Activated naive CD4-positive, alpha-beta T cell treated with anti-CD3 and anti-CD28 coated beads, Interleukin-2, amount 50 U/mL, for 16 hours (primary cell): ENCODE data around the gene PLD2.
"Not testable (repeated sequence)": the region's sequence is repeated elsewhere in the genome, so short reads cannot be mapped to it uniquely, and the experiment has no call there.

Experiments used
- DNase-seq: peaks from one replicate; pipeline ENCODE4 v3.0.0-alpha.2; 2020

The PLD2 gene

DNA sequence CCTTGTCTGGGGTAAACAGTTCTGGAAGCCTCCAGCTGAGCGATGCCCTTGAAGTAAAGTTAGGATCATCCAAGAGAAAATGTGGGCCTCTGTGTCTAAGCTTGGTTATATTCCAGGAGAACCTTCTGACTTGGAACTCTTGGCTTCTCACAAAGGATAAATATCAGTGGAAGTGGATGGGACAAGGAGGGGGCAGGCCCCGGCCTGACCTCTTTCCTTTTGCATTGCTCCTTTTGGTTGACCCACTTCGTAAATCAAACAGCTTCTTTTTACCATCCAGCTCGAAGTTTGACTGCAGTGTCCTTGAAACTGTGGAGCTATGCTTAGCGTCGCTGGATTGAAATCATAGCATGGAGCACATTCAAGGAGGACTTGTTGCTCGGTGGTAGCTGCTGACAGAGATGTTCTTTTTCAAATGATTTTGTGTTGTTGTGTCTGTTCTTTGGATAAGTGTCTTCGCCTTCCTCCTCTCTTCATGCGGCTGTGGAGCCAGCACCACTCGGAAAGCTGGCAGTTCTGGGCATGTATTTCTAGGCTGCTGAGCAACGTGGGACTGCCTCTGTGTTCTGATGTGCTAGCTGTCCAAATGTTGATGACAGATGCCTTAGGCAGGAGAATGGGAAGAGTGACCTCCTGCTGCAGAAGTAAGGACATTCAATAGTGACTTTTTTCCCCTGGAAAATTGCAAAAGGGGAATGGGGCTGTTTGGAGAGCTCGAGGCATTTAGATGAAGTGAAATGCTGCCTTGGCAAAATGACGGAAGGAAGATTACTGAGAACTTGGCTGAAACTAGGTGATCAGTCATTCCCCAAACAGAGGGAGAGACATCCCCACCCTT is 30.7 kb downstream of the PLD2 start:
- no peak for DNase-seq

DNA sequence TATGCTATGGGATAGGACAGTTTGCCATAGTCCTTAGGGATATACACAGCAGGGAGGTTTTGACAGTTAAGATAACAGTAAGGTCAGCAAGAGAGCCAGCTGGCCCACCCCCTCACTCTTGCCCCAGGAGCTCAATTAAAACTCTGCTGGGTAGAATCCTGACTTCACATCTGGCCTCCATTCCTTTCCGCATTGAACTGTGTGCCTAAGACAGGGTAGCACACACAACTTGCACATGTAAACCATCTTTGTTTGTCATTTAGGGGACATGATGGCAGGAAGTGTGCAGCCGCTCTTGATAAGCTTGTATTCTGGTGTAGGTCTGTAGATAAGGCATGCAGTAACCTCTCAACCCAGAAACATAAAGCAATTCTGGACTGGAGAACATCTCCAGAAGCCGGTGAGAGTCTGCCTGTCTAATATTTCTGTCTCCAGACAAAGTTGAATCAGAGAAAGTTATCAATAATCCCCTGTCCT is 31.4 kb downstream of the PLD2 start:
- DNase-seq, result no peak

DNA sequence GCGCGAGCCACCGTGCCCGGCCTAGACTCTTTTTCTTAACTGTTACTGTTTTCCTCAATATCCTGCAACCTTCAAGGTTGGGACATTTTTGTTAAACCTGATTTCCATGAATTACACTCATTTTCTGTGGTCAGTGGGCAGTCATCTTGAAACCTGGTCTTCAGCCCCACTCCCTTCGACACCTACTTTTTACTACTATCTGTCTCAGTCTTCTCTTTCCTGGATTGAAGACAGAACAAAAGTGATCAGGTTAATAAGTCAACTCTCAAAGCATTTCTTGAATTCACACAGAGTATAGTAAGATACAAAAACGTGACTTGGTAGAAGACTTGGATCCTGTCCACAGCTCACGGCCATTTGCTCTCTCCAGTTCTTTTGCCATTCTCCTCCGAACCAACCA is 32.3 kb downstream of the PLD2 start:
- no peak for DNase-seq

DNA sequence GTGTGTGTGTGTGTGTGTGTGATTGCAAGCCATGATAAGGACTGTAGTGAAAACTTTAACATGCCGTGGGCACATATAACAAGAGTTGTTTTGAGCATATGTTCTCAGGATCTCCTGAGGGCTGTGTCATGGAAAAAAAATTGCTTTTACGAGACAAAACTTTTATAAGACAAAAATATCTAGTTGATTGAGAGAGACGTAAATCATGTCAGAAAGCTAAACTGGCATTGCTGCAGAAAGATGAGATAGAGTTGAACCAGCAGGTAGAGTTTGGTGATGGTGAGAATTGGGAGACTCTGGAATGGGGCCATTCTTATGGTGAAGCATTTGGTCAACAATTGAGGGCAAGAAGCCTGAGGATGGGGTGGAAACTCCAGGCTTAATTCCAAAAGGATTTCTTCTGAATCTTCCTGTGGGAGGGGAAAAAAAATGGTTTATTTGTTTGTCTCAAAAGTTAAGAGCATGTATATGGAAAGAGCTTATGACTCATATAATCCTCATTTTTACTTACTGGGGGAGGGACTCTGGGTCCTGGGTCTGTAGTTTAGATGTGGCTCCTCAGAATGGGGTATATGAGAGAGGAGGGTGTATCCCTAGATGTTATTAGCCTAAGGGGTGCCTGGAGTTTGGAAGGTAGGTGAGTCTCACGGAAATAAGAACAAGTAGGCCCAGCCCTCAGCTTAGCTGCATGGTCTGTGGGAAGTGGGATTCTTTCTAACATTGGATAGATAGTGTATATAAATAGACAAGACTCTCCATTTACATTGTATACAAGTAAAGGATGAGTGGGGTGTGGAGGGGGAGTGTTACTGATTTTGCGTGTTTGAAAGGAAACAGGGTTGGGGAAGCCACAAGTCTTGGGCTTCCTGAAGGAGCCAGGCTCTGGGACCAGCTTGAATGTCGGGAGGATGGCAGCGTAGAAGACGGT is 33.3 kb downstream of the PLD2 start:
- no peak for DNase-seq

GRCh38 chr17:4840893-4841242 is 33.9 kb downstream of the PLD2 start:
- DNase-seq, result no peak

GRCh38 chr17:4842376-4842775 is 35.4 kb downstream of the PLD2 start:
- no peak for DNase-seq

DNA sequence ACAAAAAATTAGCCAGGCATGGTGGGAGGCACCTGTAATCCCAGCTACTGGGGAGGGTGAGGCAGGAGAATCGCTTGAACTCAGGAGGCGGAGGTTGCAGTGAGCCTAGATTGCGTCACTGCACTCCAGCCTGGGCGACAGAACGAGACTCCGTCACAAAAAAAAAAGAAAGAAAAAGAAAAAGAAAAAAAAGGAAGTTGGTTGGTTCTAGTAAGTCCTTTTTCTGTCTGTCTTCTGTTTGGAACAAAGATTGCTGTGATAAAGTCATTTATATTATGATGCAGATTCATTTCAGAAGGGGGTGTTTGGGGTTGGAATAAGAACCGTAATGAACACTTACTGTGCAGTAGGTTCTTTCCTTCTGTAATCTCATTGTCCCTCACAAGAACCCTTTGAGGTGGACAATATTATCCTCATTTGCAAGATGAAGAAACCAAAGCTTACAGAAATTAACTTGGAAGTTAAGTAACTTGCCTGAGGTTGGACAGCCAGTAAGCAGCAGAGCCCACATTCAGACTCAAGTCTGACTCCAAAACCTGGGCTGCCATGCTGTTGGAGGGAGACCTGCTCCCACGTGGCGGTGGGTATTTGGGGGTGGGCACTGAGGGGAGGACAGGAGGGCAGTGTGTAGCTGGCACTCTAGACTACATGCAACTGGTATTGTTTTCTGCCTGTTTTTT is 36.5 kb downstream of the PLD2 start:
- DNase-seq, result no peak

GRCh38 chr17:4845118-4845517 is 38.2 kb downstream of the PLD2 start:
- DNase-seq, result no peak

DNA sequence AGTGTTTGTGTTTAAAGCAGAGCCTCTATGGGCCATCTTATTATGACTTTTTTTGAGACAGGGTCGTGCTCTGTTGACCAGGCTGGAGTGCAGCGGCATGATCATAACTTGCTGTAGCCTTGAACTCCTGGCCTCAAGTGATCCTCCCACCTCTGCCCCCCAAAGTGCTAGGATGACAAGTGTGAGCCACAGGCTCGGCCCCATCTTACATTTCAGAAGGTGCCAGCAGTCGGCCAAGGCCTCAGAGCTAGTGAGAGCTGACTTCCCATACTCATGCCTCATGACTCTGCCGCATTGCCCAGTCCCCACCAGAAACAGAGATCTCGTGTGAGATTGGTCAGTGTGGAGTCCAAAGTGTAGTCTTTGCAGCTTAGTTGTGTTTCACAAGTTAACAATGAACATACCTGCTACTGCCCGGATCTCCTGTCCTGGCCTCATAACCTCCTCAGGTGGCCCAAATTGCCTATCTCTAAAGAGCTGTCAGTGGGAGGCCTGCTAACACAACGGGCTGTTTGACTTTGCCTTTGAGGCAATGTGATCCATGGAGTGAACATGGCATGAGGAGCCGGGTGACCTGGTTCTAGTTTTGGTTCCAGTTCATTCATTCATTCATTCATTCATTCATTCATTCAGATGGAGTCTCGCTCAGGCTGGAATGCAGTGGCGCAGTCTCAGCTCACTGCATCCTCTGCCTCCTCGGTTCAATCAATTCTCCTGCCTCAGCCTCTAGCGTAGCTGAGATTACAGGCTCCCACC is 39.9 kb downstream of the PLD2 start:
- DNase-seq, result no peak

DNA sequence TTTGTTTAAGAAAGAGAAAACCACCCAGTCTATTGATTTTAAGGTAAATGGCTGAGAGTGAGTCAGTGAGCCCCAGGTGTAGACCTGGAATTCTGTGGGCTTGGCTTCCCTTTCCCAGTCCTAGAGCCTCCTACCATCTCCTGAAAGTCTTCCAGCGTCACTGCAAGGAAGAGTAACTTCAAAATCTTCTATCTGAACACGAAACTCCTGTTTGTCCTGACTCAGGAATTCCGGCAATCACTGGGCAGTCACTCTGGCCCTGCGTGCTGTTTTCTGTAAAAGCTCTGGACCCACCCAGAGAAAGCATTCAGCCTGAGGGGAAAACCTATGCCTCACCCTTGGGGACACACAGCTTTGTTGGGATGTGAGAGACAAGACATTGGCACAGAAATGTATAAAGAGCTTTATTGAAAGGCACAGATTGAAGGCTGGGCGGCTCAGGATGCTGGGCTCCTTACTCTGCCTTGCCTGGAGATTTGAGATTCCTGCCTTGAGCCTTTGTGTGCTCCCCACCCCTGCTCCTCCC is 42.1 kb downstream of the PLD2 start:
- no peak for DNase-seq

DNA sequence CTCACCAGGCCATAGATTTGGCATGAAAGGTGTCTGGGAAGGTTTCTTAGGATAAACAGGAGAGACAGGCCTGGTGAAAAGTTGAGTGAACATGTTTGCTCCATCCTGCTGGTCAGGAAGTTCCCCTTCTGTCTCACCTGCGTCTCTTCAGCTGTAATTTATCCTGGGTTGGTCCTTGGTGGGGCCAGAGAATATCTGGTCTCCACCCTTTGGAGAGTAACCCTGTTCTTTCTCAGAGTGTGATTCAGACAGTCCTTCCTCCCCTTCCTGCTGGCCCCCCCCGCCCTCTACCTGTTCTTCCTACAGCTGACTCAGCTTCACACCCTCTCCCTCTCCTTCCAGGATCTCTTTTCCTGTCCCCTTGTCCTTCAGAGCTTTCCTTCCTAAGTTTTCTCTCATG is 43.3 kb downstream of the PLD2 start:
- no peak for DNase-seq

DNA sequence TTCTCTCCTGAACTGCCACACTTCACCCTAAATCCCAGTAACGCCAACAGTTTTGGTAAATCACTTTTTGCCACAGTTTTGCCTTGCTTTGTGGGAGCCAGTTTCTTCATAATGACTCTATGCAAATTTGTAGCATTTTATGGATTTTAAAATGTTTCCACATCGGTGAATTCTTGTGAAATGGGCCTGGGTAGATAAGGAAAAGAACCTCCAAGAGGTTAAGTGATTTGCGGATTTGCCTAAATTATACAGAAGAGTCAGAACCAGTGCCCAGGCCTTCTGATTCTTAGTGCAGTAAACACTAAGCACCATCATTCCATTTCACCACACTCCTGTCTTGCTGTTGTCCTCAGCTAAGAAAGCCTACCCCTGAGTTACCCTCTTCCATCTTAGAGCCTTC is 44.1 kb downstream of the PLD2 start:
- no peak for DNase-seq

DNA sequence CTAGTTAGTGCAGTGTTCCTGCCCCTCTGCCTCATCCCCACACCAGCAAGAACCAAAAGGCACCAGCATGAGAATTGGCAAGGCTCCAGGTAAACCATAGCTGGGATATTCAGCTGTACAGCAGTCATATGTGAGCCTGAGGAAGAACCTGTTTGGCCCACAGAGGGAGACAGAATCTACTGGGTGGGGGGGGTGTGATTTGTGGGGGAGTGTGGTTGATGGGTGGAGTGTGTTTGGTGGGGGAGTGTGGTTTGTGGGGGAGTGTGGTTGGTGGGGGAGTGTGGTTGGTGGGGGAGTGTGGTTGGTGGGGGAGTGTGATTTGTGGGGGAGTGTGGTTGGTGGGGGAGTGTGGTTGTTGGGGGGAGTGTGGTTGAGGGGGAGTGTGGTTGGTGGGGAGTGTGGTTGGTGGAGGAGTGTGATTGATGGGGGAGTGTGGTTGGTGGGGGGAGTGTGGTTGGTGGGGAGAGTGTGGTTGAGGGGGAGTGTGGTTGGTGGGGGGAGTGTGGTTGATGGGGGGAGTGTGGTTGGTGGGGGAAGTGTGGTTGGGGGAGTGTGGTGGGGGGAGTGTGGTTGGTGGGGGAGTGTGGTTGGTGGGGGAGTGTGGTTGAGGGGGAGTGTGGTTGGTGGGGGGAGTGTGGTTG is 45.7 kb downstream of the PLD2 start:
- DNase-seq, result no peak

DNA sequence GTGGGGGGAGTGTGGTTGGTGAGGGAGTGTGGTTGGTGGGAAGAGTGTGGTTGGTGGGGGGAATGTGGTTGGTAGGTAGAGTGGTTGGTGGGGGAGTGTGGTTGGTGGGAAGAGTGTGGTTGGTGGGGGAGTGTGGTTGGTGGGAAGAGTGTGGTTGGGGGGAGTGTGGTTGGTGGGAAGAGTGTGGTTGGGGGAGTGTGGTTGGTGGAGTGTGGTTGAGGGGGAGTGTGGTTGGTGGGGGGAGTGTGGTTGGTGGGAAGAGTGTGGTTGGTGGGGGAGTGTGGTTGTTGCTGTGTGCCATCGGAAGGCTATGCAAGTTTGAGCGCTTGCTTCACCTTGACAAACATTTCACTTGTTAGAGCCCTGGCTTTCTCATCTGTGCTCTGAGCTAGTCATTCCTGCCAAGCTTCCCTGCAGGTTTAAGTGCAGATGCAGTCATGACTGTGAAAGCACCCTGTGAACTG is 46.3 kb downstream of the PLD2 start:
- no peak for DNase-seq

GRCh38 chr17:4854111-4854681 is 47.2 kb downstream of the PLD2 start:
- DNase-seq, result no peak

- DNase-seq, result no peak
Measured at GRCh38 chr17:4856271-4856936, 49.5 kb downstream of the PLD2 start.

- DNase-seq, result no peak
Measured at GRCh38 chr17:4856937-4857314, 50.0 kb downstream of the PLD2 start.

DNA sequence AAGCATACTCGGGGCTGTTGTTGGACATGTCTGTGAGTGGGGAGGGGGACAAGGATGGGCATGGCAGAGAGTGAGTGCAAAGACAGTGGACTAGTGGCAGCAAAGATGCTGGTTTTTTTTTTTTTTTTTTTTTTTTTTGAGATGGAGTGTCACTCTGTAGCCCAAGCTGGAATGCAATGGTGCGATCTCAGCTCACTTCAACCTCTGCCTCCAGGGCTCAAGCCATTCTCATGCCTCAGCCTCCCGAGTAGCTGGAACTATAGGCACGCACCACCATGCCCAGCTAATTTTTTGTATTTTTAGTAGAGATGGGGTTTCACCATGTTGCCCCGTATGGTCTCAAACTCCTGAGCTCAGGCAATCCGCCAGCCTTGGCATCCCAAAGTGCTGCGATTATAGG is 50.4 kb downstream of the PLD2 start:
- DNase-seq, result not testable (repeated sequence)

DNA sequence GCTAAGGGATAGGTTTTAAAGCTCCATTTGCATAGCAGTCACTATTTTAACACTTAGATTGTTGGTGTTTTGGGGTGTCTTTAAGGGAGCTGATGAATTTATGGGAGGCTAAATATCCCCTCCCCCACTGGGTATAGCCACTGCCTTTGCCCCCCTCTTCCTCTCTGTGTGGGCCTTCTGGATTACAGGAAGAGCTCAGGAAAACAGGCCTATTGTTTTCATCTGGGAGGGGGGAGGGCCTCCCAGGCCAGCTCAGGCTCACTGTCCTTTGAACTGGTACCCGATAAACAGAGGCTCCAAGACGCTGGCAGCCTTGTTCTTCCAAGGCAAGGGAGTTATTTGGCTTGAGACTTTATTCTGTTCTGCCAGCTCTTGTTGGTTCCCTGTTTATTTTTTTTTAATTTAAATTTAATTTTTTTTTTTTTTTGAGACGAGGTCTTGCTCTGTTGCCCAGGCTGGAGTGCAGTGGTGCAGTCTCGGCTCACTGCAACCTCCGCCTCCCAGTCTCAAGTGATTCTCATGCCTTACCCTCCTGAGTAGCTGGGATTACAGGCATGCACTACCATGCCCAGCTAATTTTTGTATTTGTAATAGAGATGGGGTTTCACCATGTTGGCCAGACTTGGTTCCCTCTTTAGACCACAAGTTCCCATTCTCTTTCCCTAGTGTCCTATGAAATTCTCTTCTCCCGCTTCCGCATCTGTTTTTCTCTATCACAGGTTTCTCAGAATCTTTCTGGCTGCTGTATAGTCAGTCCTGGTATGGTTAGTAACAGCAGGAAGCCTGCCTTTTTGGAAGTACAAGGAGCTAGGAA is 51.3 kb downstream of the PLD2 start:
- no peak for DNase-seq

- no peak for DNase-seq
Measured at GRCh38 chr17:4858882-4859260, 51.9 kb downstream of the PLD2 start.
